AG09319 (cell line): ENCODE data around the gene UVRAG.

Experiments used
- DNase-seq: peaks from one replicate; pipeline ENCODE4 v3.0.0-alpha.2; 2010; ENCODE audit warnings: low read depth; ENCODE audit errors: extremely low read depth
- TF ChIP-seq, protein P1 (sequence below): IDR thresholded peaks from 2 replicates; pipeline ENCODE4 v1.5.1; 2011; ENCODE audit warnings: low read depth, mild to moderate bottlenecking, inconsistent platforms, low read length, moderate library complexity

The UVRAG gene

DNA sequence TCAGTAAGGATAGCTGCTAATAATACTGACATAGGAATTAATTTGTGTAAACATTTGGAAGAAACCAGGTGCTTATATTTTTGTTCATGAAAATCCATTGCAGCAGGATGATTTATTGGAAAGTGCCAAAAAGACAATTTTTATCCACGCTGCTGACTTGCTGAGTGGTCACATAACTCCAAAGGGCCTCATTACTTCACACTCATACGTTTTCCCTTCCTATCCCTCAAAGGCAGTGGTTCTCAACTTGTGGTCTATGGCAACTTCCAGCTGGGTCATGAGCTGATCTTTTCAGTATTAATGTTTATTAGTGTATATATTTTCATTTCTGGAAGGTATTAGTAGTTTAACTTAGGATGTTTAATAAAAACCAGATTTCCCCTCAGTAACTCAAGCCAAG, 178.1 kb downstream of the UVRAG start:
- DNase-seq, result no peak
- TF ChIP-seq, protein P1, sequence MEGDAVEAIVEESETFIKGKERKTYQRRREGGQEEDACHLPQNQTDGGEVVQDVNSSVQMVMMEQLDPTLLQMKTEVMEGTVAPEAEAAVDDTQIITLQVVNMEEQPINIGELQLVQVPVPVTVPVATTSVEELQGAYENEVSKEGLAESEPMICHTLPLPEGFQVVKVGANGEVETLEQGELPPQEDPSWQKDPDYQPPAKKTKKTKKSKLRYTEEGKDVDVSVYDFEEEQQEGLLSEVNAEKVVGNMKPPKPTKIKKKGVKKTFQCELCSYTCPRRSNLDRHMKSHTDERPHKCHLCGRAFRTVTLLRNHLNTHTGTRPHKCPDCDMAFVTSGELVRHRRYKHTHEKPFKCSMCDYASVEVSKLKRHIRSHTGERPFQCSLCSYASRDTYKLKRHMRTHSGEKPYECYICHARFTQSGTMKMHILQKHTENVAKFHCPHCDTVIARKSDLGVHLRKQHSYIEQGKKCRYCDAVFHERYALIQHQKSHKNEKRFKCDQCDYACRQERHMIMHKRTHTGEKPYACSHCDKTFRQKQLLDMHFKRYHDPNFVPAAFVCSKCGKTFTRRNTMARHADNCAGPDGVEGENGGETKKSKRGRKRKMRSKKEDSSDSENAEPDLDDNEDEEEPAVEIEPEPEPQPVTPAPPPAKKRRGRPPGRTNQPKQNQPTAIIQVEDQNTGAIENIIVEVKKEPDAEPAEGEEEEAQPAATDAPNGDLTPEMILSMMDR, result no peak

DNA sequence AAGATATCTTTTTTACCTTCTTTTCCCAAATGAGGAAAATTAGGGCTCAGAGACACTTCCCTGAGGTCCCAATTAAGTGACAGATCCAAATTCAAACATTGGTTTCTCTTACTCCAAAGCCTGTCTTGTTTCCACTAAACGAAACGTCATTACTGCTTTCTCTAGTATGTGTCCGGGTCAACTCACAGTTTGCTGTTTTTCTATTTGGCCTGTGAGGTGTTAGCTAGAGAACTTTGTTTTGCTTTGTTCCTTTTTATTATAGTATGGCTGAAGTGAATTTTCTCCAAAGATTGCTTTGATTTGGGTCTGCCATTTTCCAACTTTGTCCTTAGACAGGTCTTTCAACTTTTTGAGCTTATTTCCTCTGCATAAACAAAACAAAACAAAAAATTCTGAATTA, 179.6 kb downstream of the UVRAG start:
- DNase-seq, result no peak
- TF ChIP-seq, protein P1, result no peak

DNA sequence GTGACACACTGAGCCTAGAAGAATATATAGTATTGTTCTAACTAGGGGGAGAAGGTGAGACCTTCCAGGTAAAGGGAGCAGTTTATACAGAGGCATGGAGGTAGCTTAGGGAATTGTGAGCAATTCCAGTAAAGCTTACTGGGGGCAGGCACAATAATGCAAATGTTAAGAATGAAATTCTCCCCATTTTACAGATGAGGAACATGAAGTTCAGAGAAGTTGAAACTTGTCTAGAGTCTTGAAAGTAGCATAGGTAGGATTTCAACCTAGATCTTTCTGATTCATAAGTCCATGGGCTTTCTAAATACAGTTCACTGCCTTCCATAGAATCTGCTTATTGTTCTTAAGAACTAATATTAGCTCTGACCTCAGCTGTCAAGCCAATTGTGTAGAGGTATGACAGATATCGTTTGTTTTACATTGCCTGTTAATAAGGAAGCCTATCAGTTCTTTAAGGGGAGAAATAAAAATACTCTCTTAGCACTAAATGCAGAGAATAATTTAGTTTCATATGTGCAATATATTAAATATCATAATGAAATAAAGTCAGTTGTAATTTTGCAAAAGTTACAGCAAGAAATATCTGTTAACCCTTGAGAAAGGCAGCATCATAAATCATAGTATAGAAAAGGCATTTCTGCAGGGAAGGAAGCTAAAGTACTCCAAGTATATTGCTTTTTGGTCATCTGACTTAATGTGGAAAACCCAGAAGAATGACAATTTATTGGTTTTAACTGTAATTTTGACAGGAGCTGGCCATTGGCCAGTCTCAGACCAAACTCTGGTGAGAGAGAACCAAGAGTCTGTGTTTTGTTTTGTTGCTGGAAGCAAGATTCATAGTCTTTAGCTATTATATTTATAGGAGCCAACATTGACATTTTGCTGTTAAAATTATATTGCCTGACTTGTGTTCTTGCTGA, 181.8 kb downstream of the UVRAG start:
- DNase-seq, result no peak
- TF ChIP-seq, protein P1, result no peak

DNA sequence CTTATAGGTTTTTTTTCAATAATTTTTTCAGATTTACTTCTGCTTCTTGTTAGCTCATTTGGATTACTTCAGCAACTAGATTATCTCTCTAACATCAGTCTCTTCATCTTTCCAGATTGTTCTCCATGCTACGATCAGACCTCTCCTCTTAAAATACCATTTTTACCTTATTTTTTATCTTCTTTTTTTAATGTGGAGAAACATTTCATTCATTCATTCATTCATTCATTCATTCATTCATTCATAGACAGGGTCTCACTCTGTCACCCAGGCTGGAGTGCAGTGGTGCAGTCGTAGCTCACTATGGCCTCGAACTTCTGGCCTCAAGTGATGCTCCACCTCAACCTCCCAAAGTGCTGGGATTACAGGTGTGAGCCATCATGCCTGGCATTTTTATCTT, 189.4 kb downstream of the UVRAG start:
- no peak for DNase-seq
- TF ChIP-seq, protein P1, result no peak

DNA sequence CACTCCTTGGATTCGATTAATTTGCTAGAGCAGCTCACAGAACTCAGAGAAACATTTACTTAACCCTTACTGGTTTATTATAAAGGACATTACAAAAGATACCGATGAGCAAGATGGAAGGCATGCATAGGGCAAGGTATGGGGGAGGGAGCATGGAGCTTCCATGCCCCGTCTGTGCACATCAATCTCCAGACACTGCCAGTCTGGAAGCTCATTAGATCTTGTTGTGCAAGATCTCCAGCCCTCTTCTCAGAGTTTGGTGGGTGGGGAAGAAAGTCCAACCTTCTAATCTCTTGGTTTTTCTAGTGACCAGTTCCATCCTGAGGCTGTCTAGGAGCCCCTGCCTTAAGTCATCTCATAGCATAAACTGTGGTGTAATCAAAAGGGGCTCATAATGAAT, 190.7 kb downstream of the UVRAG start:
- no peak for DNase-seq
- TF ChIP-seq, protein P1, result no peak

DNA sequence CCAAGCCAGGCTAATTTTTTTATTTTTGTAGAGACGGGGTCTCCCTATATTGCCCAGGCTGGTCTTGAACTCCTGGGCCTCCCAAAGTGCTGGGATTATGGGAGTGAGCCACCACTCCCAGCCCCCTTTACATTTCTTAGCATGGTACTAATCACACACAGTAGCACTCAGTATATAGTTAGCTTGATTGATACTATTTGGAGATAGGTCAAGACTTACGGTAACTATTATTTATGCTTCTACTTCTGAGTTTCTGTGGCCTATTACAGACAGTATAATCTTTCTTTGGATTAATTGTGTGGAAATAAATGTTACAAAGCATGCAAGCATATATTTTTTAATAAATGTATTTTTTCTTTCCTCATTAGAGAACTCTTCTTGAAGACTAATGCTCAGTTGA, 192.2 kb downstream of the UVRAG start:
- TF ChIP-seq, protein P1, result no peak
- DNase-seq, result no peak

DNA sequence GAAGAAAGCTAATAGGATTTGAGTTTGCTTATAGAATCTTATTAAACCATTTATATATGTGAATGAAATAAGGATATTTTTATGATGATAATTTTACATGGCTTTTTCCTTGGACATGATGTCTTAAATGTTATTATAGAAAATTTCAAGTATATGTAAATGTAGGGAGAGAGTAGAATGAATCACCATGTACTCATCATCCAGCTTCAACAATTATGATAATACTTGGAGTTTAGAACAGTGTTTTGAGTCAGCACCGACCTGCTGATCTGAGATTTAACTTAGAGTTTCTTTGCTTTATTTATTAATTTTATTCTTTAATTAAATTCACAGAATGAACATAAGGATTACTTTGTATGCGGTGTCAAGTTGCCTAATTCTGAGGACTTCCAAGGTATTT, 193.5 kb downstream of the UVRAG start:
- TF ChIP-seq, protein P1, result no peak
- no peak for DNase-seq
